HG03432 (cell line): ENCODE results near the gene CDK18.

Source experiments
- ATAC-seq: cut with Tn5 transposase; IDR thresholded peaks from one replicate; pipeline ENCODE4 v1.9.1; 2021; ENCODE audit warnings: mild to moderate bottlenecking, moderate library complexity; ENCODE audit not compliant: unreplicated experiment

The CDK18 gene

DNA sequence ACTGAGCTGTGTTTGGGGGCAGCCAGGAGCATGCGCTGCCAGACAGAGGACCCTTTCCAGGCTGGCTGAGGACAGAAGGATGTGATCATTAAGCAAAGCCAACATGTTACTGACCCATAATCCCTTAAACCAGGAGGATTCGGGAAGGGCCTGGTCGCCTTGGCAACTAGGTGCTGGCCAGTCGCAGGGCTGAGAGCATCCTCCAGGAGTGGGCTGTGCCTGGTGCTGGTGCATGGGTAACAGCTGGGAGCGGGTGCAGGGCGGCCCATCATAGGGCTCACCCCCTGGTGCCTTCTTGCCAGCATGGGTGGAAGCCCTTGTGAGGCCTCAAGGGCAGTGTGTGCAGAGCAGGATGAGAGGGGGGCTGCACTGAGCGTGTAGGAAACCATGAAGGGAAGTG is 17.2 kb downstream of the CDK18 start:
- ATAC-seq = no peak

GRCh38 chr1:205522692-205523091 is 18.2 kb downstream of the CDK18 start:
- ATAC-seq = no peak

GRCh38 chr1:205523261-205523890 is 18.9 kb downstream of the CDK18 start:
- ATAC-seq = no peak

DNA sequence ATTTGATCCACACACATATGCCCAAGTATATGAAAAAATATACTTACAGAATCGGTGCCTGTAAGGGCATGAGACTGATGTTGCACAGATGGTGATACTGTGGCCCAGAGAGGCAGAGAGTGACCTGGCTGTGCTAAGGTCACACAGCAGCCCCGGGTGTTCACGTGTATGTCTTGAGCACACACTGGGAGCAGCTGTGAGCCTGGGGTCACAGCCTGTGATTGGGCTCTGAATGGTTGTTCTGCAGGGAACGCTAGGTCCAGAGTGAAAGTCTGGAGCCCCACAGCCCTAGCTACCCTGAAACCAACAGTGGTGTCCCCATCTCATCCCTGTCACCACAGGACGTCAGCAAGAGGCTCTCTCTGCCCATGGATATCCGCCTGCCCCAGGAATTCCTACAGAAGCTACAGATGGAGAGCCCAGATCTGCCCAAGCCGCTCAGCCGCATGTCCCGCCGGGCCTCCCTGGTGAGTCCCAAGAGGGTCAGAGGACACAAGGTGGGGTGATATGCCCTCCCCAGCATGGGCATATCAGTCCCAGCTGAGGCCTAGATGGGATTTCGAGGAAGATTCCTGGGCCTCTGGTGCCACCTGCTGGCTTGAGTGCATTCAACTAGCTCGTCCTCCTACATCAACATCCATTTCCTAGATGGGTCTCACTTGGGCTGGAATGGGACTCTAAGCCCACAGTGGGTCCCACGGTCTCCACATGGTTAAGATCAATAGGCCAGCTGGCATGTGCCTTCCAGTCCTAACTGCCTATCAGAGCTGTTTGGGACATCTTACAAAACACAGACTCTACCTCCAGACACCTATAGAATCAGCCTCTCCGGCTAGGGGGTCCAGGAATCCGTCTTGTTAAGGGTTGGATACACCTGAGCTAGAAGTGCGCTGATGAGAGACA is 19.7 kb downstream of the CDK18 start:
- ATAC-seq = no peak

- ATAC-seq = no peak
Observed at GRCh38 chr1:205524794-205525101, 20.3 kb downstream of the CDK18 start.

DNA sequence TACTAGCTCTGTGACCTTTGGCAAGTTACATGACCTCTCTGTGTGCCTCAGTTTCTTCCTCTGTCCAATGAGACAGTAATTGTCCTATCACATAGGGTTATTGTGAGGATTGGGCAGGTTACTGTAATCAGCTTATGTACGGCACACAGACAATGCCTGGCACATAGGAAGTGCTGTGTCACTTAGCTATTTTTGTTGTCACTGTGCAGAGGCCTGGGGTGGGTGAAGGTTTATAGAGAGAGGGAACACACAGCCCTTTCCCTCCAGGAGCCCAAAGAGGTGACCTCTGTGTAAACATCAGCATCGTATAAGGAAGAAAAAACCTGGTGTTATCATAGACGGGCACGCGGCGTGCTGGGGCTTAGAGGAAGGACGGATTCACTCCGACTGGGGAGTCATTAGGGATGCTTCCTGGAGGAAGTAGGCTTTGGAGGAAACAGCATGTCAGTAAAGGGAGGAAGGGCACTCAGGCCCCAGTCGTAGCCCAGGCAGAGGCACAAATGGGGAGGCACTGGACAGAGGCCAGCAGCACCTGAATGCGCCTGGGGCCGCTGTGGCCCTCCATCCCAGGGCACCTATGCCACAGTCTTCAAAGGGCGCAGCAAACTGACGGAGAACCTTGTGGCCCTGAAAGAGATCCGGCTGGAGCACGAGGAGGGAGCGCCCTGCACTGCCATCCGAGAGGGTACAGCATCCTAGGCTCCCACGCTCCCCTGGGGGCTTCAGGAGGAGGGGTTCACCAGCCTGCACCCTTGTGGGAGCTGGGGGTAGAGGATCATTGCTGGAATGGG is 21.2 kb downstream of the CDK18 start:
- ATAC-seq = no peak

GRCh38 chr1:205526431-205526830 is 22.0 kb downstream of the CDK18 start:
- ATAC-seq = no peak

DNA sequence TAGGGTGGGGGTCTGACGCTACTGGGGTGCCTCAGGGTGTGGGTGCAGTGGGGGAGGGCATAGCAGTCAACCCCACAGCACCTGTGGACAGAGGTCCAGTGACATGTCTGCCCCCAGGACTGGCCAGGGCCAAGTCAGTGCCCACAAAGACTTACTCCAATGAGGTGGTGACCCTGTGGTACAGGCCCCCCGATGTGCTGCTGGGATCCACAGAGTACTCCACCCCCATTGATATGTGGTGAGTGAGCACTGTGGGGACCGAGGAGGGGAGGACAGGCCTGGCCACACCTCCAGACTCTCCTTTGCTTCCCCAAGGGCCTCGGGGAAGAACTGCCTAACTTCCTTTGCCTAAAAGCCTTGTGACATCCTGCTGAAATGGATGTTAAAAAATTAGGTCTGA is 23.5 kb downstream of the CDK18 start:
- ATAC-seq = no peak

- no peak for ATAC-seq
Observed at GRCh38 chr1:205528446-205528886, 24.0 kb downstream of the CDK18 start.

GRCh38 chr1:205528887-205529825 is 24.7 kb downstream of the CDK18 start:
- ATAC-seq = peak; percentile 70

DNA sequence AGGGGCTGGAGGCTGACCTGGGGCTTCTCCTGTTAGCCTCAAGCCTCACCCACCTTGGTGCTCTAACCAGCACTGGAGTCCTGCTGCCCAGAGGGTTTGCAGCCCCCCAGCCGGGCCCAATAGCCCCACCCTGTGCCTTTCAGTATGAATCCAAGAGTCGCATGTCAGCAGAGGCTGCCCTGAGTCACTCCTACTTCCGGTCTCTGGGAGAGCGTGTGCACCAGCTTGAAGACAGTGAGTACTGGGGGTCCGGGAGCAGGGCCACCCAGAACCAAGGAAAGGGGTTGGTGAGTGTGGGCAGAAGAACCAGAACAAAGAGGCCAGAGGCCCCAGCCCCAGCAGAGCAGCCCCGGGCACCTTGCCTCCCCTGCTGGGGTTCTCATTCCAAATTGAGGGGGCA is 25.6 kb downstream of the CDK18 start:
- ATAC-seq = no peak

DNA sequence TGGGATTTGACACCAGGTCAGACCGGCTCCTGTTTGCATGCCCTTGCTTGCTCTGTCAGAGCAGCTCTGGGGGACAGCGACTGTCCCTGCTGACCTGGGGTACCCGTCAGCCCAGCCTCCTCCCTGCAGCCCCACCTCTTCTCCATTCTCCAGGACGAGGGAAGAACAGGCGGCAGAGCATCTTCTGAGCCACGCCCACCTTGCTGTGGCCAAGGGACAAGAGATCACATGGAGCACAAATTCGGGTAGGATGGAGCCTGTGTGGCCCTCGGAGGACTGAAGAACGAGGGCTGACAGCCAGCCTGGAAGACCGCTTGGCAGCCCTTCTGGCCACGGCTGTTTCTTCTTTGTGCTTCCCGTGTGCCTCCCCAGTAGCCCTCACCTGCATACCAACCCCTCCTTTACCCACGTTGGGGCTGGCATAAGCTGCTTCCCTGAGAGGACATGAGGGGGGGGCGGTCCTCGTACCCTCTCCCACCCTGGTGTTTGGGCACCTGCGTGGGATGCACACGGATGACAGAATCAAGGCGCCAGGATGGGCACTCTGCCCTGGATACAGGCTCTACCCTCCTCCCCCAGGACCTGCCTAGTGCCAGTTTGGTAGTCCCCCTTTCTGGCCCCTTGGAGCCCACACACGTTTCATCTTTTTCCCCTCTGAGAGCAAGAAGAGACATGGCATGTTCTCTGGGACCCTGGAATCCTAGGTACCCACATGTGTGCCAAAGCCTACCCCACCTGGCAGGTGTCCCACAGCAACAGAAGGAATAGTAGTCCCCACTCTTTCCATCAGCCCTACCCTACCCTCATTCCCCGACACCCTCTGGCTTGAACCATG is 26.9 kb downstream of the CDK18 start:
- ATAC-seq = no peak

DNA sequence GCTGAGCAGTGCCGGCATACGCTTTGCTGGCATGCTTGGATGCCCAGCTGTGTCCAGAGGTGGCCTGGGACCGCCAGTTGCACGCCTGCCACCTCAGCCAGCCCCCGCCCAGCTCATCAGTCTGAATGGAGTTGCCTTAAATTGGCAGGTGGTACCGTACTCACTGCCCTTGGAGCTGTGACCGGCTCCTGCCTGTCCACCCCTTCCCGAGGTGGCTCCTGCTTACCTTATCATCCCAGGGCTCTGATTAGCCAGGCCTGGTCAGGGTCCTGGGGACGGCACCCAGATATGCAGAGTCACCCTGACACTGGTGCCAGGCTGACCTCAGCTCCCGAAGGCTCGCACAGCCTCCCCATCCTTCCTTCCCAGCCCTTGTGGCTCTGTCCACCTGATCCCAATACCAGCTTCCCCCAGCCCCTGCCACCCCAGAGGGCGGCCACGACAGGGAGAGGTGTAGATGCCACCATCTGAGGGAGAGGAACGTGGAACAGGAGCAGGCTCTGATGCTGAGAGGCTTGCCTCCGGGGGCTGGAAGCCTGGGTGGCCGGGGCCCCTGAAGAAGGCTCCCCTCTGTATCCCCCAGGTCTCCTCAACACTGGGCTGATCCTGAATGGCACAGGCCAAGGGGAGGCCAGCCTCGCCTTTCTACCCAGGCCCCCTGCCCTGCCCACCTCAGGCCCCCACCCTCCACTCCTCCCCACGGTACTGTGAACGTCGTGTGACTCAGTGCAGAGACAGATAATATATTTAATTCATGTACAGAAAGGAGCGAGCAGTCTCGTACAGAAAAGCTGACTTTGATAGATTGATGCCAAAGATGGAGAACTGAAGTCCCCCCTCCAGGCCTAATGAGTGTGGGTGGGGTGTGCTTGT is 27.8 kb downstream of the CDK18 start:
- ATAC-seq = no peak

DNA sequence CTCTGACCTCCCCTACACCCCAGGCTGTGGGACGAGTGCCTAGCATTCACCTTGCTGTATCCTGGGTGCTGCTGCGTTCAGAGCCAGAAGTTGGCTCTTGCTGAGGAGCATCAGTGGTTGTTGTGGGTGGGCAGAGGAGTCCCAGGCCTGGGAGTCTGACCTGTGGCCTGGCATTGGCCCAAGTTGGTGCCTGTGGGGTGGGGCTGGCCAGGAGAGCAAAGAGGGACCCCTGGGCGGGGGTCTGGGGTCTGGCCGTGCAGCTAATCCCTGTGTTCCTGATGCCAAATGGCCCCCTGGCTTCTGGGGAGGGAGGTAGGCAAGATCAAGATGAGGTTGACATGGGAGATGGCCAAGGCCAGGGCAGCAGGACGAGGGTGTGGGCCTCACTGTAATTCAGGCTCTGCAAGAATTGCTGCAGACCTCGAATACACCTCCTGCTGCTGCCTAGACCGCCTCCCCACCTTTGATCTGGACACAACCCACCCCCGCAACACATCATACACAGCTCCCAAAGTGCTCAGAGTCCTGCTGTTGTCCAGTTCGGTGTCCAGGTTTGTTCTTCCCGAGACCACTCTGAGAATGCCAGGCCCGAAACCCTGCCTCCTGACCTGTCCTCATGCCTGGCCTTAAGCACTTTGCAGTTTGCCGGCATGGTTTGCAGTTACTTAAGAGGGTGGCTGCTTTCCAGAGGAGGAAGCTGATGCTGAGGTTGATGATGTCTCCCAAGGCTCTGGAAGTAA is 28.7 kb downstream of the CDK18 start:
- ATAC-seq = no peak

GRCh38 chr1:205533748-205534443 is 29.4 kb downstream of the CDK18 start:
- no peak for ATAC-seq

DNA sequence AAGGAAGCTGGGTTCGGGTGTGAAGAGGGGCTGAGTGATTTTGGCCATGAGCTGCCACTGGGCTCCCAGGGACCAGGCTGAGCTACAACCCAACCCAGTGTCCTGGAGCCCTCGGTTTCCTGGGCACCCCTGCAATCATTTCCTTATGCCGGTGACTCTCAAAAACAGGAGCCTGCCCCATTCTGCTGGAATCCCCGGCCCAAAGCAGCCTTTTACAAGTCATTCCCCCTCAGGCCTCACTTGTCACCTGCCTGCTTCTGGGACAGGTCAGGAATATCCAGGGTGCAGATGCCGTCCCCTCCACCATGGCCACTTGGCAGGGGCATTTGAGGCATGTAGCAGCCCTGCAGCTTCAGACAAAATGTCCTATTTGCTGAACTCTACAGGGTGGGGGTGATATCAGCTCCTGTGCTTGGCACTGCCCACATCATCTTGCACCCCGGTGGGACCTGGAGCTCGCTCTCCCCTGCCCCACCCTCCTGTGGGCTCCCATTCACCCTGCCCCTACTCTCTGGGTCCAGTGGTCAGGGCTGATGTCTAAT is 30.0 kb downstream of the CDK18 start:
- no peak for ATAC-seq

DNA sequence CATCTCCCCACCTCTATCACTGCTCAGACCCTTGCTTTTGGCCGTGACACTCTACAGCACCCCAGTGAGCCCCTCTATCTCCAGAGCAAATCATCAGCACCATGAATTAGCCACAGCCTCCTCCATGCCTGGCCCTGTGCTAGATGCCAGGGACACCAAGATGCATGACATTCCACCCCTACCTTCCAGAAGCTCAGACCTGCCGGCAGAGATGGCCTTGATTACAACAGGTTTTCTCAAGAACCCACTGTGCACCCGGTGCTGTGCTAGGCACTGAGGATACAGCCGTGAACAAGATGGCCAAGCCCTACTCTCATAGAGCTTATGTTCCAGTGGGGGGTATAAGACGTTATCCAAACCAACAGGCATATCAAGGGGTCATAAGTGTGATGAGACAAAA is 30.6 kb downstream of the CDK18 start:
- no peak for ATAC-seq
